T-helper 1 cell treated with Interleukin-12 subunit alpha and Interleukin-12 subunit beta and Interleukin-4 antibody, amounts not matched to agents 30 ng/mL and 1 ng/mL, for 36 hours (primary cell): ENCODE measurements around the gene COL23A1. TPM values are rescaled to one million over a fixed set of nuclear protein-coding genes. Genes with fewer than 3 reads are reported as not detected.
"Not testable (repeated sequence)": the region's sequence is repeated elsewhere in the genome, so short reads cannot be mapped to it uniquely, and the experiment has no call there.

Experiments
- intact Hi-C: fragments of 100-400 bp; cut with micrococcal nuclease; formaldehyde crosslinking; loops from one replicate; pipeline ENCODE4 v1.15.1; 2024
- total RNA-seq: library from RNA; stranded (reverse); gene quantifications from 2 replicates; pipeline ENCODE4 v1.2.3, GENCODE V29; 2022

The COL23A1 gene
- total RNA-seq, 1 donor from 2014 or later = not detected

DNA sequence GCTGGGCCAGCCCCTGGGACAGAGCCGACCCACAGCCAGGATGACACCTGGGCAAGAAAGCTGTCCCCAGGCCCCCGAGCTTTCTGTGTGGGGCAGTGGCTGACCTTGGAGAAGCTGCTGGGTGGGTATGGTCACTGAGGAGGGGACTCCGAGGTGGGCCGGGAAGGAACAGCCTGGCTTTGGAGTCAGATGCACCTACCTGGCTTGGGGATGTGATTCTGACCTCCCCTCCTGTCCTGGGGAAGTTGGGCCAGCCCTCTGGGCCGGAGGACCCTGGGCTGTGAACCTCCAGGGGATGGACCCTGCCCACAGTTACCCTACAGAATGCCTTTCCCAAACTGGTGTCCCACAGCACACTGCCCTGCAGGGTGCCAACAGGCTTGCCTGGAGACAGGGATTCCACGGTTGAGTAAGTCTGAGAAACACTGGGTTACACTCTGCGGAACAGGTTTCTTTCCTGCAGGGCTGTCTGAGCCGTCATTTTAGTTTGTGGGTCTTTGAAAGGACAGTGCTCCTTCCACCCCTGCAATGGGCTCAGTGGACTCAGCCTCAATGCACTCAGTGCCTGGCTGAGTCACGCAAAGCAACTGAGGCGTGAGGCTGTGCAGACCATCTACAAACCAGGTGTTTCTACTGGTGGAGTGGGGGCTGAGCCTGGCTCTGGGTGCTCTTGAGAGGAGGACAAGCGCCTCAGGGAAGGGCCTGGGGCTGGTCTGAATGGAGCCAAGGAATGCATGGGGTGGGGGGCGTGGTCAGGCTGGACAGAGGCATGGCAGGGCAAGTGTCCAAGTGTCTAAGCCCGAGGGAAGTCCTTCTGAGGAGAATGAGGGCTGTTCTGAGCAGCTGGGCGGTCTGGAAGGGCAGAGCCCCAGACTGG is 316.3 kb downstream of the COL23A1 start:
- intact Hi-C loops = no loop called here

DNA sequence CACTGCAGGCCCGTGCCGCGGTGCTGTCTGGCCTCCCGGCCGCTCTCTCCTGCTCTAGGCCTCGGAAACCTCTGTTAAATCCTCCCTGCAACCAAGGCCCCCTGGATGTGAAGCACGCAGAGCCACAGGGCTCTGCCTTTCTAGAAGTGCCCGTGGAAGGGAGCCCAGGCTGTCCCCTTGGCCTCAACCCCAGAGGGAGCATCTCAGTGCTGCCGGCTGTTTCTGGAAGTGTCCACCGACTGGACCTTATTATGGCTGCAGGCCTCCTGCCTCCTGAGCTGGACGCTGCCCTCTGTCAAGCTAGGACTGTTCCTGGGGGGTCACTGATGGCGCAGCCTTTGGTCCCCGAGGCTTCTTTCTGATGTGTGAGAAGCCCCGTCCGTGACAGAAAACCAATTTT is 317.2 kb downstream of the COL23A1 start:
- intact Hi-C loops = no loop called here

GRCh38 chr5:178272591-178272990 is 317.6 kb downstream of the COL23A1 start:
- intact Hi-C loops = no loop called here

DNA sequence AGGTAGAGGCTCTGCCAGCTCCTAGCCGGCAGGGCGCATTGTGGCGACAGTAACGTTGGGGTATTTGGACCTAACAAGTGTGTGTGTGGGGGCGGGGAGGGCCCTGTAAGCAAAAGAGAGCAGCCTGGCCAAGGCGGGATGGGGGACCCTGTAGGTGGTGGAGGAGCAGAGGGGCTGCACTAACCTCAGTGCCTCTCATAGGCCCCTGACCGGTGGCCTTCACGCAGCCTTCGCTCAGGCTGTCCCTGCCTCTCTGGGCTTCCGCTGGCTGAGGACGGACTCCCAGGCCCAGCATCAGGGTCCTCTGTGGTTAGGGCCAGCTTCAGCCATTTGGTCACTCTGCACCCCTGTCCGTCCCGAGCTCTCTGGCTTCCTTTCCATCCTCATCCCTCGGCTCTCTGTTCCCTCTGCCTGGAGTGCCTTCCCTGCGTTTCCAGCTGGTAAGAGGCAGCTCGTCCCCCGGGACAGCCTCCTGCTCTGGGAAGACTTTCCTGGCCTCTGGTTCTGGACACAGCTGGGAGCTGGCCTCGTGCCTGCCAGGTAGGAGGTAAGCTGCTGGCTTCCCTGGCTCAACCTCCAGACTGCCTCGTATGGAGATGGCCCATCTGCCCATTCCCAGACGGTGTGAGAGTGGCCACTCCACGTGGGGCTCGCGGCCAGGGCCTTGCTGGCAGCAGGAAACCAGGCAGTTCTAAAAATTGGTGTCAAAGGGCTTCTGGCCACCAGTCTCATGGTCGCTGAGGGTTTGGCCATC is 318.3 kb downstream of the COL23A1 start:
- intact Hi-C loops = no loop called here

DNA sequence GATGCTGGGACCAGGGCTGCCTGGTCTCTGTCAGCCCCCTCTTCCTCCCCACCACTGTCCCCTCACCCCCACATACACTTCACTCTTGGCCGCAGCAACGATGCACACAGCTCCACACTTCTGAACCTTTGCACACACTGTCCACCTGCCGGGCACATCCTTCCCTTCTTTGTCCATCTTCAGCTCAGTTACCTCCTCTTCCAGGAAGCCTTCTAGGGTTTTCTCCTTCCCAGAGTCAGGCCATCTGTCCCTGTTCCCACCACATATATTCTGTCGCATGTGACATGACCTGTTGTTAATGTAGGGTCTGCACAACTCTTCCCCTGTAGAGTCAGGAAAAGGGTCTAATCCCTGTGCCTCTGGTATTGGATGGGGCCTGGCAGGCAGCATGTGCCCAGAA is 319.0 kb downstream of the COL23A1 start:
- intact Hi-C loops = no loop called here

GRCh38 chr5:178269499-178269898 is 320.7 kb downstream of the COL23A1 start:
- intact Hi-C loops = no loop called here

- intact Hi-C loops = no loop called here
Measured at GRCh38 chr5:178267876-178268275, 322.3 kb downstream of the COL23A1 start.

GRCh38 chr5:178267245-178267644 is 322.9 kb downstream of the COL23A1 start:
- intact Hi-C loops = no loop called here

GRCh38 chr5:178266581-178266980 is 323.6 kb downstream of the COL23A1 start:
- intact Hi-C loops = no loop called here

DNA sequence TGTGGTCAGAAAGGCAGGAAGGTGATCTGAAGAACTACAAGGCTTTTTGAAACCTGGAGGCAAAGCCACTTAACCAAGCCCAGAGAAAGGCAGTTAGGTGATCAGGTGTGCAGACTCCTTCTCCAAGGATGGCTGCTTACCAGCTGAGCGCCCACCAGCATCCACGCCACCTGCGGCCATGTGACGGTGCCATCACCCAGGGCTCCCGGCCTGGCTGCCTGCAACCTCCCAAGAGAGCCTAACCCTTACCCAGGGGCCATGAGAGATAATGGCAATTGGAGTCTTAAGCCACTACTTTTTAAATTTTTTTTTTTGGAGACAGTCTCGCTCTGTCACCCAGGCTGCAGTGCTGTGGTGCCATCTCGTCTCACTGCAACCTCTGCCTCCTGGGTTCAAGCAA is 324.4 kb downstream of the COL23A1 start:
- intact Hi-C loops = no loop called here

DNA sequence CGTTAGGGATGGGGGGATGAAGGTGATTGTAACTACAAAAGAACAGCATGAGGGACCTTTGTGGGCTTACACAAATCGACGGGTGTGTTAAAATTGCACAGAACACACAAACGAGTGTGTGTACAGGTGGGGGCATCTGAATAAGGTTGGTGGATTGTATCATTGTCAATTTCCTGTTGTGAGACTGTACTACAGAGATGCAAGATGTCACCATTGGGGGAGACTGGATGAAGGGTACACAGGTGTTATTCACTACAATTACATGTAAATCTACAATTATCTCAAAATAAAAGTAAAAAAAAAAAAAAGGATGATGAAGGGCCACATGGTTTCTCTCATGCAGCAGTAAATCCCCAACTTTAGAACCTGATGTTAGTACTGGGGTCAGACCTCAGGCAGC is 326.1 kb downstream of the COL23A1 start:
- intact Hi-C loops = no loop called here

GRCh38 chr5:178261666-178262600 is 328.3 kb downstream of the COL23A1 start:
- intact Hi-C loops = no loop called here

GRCh38 chr5:178259623-178260536 is 330.3 kb downstream of the COL23A1 start:
- intact Hi-C loops = no loop called here

DNA sequence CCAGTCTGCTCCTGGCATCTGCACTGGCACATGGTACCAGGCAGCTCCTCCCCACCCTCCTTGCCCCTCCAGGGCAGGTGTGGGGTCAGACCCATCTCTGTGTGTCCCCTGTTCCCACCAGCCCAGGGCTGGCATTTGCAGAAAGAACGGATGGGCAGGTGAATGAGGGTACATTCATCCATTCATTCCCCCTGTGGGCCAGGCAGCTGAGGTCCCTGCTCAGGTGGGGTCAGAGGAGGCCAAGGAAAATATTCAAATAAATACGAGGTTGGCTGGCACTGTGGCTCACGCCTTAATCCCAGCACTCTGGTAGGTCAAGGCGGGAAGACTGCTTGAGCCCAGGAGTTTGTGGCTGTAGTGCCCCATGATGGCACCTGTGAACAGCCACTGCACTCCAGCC is 332.5 kb downstream of the COL23A1 start:
- intact Hi-C loops = no loop called here

DNA sequence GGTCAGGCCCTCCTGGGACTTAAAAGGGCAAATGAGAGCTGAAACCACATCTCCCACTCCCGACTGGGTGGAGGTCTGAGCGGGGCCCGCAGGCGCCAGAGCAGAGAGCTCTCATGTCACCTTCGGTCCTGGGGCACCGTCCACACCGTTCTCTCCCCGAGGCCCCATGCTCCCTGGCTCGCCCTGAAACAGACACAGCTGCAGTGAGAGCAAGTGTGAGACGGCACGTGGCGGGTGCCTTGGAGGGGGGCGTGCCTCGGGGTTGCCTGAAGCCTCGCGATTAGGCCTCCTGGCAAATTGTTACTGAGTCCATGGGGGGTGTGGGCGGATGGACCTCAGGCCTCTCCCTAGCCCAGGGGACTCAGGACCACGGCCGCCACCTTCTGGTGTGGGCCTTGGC is 333.4 kb downstream of the COL23A1 start:
- intact Hi-C loops = no loop called here

DNA sequence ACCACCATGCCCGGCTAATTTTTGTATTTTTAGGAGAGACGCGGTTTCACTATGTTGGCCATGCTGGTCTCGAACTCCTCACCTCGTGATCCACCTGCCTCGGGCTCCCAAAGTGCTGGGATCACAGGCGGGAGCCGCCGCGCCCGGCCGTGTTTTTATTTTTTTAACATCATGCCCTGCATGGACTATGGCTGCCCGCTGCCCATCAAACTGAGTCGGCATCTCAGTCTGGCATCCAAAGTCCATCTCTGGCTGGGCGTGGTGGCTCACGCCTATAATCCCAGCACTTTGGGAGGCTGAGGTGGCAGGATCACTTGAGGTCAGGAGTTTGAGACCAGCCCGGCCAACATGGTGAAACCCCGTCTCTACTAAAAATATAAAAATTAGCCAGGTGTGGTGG is 336.6 kb downstream of the COL23A1 start:
- intact Hi-C loops = not testable (repeated sequence)

DNA sequence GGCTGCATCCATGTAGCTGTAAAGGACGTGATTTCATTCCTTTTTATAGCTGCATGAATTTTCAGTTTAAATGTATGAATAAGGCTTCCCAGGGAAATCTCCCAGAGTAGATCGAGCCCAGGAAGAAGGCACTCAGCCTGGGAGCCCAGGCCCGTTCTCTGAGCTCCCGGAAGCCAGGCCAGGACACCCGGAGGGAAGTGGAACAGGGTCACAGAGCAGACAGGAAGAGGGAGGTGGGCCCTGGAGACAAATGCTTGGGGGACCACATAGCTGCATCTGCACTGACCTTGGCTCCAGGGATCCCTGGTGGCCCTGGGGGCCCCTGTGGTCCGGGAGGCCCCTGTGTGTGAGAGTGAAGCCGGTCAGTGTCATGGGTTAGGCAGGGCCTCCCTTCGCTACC is 337.9 kb downstream of the COL23A1 start:
- intact Hi-C loops = no loop called here

DNA sequence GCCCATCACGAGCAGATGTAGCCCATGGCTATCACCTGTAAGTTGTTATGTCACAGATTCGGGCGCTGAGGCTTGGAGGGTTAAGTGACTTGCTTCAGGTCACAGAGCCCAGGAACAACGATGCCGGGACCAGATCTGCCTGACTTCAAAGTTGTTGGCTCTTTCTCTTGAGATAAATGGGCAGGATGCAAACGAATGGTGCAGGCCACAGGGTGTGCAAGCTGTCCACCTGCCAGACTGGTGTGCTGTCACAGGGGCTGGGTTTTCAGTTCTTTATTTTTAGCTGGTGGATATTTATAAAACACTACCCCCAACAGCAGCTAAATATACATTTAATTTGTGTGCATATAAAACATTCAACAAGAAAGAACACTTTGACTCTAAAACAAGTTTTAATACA is 339.9 kb downstream of the COL23A1 start:
- intact Hi-C loops = no loop called here

DNA sequence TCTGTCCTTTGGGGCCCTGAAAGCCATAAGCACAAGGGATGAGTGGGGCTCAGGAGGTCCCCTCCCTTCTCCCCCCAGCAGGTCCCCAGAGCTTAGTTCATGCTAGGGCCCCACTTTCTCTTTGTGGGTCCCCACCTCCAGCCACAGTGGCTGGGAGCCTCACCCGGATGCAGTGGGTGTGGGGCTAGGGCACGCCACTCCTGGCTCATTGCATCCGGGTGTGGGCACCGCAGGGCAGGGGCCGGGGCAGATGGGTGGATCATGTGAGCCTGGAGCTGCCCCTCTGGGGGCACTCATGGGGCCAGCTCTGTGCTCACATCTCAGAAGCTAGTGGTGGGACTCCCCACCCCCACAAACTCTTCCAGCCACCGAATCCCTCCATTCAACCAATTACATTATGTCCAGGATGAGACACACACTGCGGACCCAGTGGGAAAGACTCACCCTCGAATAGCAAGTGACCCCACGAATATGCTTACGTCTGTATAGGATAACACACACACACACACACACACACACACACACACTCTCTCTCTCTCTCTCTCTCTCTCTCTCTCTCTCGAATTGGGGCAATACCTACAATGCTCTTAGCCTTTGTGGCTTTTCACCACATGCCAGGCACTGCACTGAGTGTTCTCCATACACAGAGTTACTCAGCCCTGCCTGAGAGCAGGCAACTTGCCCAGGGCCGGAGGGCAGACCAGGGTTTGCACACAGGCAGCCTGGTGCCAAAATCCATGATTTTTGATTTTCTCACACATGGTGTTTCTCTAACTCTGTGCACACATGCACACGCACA is 340.8 kb downstream of the COL23A1 start:
- intact Hi-C loops = no loop called here

DNA sequence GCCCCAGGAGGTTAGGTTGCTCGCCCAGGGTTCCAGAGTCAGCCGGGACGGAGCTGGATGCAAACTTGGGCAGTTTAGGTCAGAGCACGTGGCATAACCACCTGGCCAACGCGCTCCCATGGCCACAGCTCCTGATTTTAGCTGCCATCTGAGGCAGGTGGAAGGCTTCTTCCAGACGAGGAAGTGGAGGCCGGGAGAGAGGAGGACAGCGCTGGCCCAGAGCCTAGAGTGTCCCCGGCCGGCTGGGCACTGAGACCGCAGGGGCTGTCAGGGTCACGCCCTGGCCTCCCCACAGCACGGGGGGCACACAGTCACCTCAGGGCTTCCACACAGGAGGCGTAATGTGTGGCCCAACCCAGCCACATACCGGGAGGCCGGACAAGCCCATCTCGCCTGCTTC is 341.4 kb downstream of the COL23A1 start:
- intact Hi-C loops = no loop called here
